Smooth muscle cell (in vitro differentiated cells): Measurements from ENCODE around the gene MSI1. TPM values are rescaled to one million over a fixed set of nuclear protein-coding genes. Genes with fewer than 3 reads are reported as not detected.
A peak's percentile ranks its signal among the peaks of the same experiment; 100 is the strongest.

Source experiments
- DNase-seq: peaks from one replicate; lab custom pipeline; 2025; ENCODE audit not compliant: unreplicated experiment; lab: John Stamatoyannopoulos, UW
- H2AFZ ChIP-seq: fragments of 200-600 bp; sonication (generic); 2 replicates; pipeline ENCODE4 v1.6.0; 2016; ENCODE audit warnings: antibody characterized with exemption, low read depth, mild to moderate bottlenecking
- H3F3A ChIP-seq: fragments of 200-600 bp; sonication (generic); 2 replicates; pipeline ENCODE4 v1.6.0; 2017; ENCODE audit warnings: antibody characterized with exemption, low read depth
- H3K27ac ChIP-seq: fragments of 200-600 bp; sonication (generic); 2 replicates; pipeline ENCODE4 v1.5.1; 2016; ENCODE audit warnings: low read depth, mild to moderate bottlenecking
- H3K27me3 ChIP-seq: fragments of 200-600 bp; sonication (generic); 2 replicates; pipeline ENCODE4 v1.6.1; 2016; ENCODE audit warnings: low read depth, mild to moderate bottlenecking
- H3K36me3 ChIP-seq: fragments of 200-600 bp; sonication (generic); 2 replicates; pipeline ENCODE4 v1.5.1; 2016; ENCODE audit warnings: low read depth
- H3K4me1 ChIP-seq: fragments of 200-600 bp; sonication (generic); 2 replicates; pipeline ENCODE4 v1.5.1; 2016; ENCODE audit warnings: low read depth
- H3K4me2 ChIP-seq: fragments of 200-600 bp; sonication (generic); 2 replicates; pipeline ENCODE4 v1.6.0; 2016; ENCODE audit warnings: mild to moderate bottlenecking
- H3K4me3 ChIP-seq: fragments of 200-600 bp; sonication (generic); 2 replicates; pipeline ENCODE4 v1.5.1; 2016; ENCODE audit warnings: mild to moderate bottlenecking
- H3K79me2 ChIP-seq: fragments of 200-600 bp; sonication (generic); 2 replicates; pipeline ENCODE4 v1.6.0; 2016; ENCODE audit warnings: low read depth, mild to moderate bottlenecking
- H3K9ac ChIP-seq: fragments of 200-600 bp; sonication (generic); 2 replicates; pipeline ENCODE4 v1.6.0; 2016; ENCODE audit warnings: low read depth
- H3K9me3 ChIP-seq: fragments of 200-600 bp; sonication (generic); replicated peaks from 2 replicates; pipeline ENCODE4 v1.5.1; 2016; ENCODE audit warnings: low read depth
- H4K20me1 ChIP-seq: fragments of 200-600 bp; sonication (generic); 2 replicates; pipeline ENCODE4 v1.6.0; 2016; ENCODE audit warnings: low read depth
- CTCF ChIP-seq: fragments of 200-600 bp; sonication (generic); IDR thresholded peaks from 2 replicates; pipeline ENCODE4 v1.5.1; 2017; ENCODE audit warnings: borderline replicate concordance, mild to moderate bottlenecking, antibody characterized with exemption; ENCODE audit not compliant: insufficient read depth, poor library complexity, severe bottlenecking
- WGBS: methylation state at CpG from one replicate; pipeline ENCODE4 v1.1.7; 2016; ENCODE audit warnings: low lambda C conversion rate; 5-methylcytosine and 5-hydroxymethylcytosine counted together
- polyA plus RNA-seq: library from polyadenylated mRNA; unstranded; fragments of >200 nt; fragmentation: Nextera tagmentation; extraction: Ambion mirVana; gene quantifications from 2 replicates; pipeline ENCODE4 v1.2.1, GENCODE V29; 2016
- total RNA-seq: library from RNA; depleted of rRNA; stranded (reverse); fragments of >200 nt; gene quantifications from 2 replicates; pipeline ENCODE4 v1.2.3, GENCODE V29; 2014

The MSI1 gene
- total and polyA plus RNA-seq, 2 experiments from 2014 or later = 1.3 to 6.8 TPM

DNA sequence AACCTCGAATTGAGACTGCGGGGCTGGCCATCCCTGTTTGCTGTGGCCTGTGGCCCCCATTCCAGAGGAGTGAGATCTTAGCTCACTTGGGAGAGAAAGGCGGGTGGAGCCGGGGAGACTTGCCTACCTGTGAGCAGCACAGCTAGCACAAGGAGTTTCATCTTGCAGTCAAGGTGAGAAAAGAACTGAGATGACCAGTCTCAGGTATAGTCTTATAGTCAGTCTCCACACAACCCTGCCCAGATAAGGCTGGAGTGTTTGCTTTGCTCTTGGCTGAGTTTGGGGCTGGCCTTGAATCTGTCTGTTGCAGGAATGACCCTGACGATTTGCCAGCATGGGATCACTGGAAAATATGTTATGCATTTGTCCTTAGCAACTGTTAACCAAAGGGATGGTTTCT, 41.4 kb downstream of the MSI1 start, which contains the start of gene PLA2G1B:
Gene PLA2G1B, minus strand, starts transcription at position 187 of the 400 bp plus-strand sequence. Its CDS starts 26 bp downstream, at position 161.
- H3K4me3 ChIP-seq = no peak within 1 kb of the TSS
- H3K27me3 ChIP-seq = no peaks in the 10 kb centered on the region
- H3F3A ChIP-seq = no peaks in the 10 kb centered on the region
- H2AFZ ChIP-seq = no peak within 1 kb of the TSS
- H3K4me2 ChIP-seq = no peak within 1 kb of the TSS
- no peak for TF ChIP-seq CTCF
- H3K79me2 ChIP-seq = no peaks in the 10 kb centered on the region
- WGBS = 76% methylated on average over 5 of the region's 5 CpGs
- H3K36me3 ChIP-seq = no peaks in the 10 kb centered on the region
- no peaks in the 10 kb centered on the region for H3K4me1 ChIP-seq
- H3K9ac ChIP-seq = no peak within 1 kb of the TSS
- no peak for DNase-seq
- H3K27ac ChIP-seq = no peak within 1 kb of the TSS
- no peaks in the 10 kb centered on the region for H4K20me1 ChIP-seq
- no peaks in the 10 kb centered on the region for H3K9me3 ChIP-seq

GRCh38 chr12:120324841-120325417, 44.0 kb downstream of the MSI1 start:
- no peaks in the 10 kb centered on the region for H4K20me1 ChIP-seq
- no peaks in the 10 kb centered on the region for H3K9me3 ChIP-seq
- no peaks in the 10 kb centered on the region for H3K36me3 ChIP-seq
- TF ChIP-seq CTCF = no peak
- no peak overlapping the region for H2AFZ ChIP-seq
- H3K27me3 ChIP-seq = no peaks in the 10 kb centered on the region
- no peaks in the 10 kb centered on the region for H3K4me1 ChIP-seq
- WGBS = 76% methylated on average over 9 of the region's 9 CpGs
- H3K4me2 ChIP-seq = peak overlapping the region; percentile 82
- DNase-seq = no peak
- H3K79me2 ChIP-seq = no peaks in the 10 kb centered on the region
- no peaks in the 10 kb centered on the region for H3F3A ChIP-seq
- H3K27ac ChIP-seq = no peak overlapping the region
- H3K4me3 ChIP-seq = no peak overlapping the region
- no peak overlapping the region for H3K9ac ChIP-seq

DNA sequence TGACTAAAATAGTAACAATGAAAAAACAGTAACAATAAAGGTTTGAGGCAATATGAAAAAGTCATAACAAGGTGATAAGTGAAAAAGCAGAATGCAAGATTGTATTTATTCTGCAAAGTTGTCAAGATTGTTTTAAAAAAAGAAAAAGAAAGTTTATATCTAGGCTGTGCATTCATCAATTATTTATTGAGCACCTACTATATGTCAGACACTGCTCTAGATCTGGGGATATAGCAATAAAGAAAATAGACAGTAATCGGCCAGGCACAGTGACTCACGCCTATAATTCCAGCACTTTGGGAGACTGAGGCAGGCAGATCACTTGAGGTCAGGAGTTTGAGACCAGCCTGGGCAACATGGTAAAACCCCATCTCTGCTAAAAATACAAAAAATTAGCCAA, 45.2 kb downstream of the MSI1 start:
- H3K9ac ChIP-seq = no peak overlapping the region
- no peaks in the 10 kb centered on the region for H3K9me3 ChIP-seq
- H3K36me3 ChIP-seq = no peaks in the 10 kb centered on the region
- no peaks in the 10 kb centered on the region for H4K20me1 ChIP-seq
- no peak for TF ChIP-seq CTCF
- no peak overlapping the region for H2AFZ ChIP-seq
- H3K27ac ChIP-seq = no peak overlapping the region
- WGBS = 80% methylated on average over 2 of the region's 2 CpGs
- no peak overlapping the region for H3K4me2 ChIP-seq
- no peaks in the 10 kb centered on the region for H3K27me3 ChIP-seq
- H3F3A ChIP-seq = no peaks in the 10 kb centered on the region
- H3K4me3 ChIP-seq = no peak overlapping the region
- no peaks in the 10 kb centered on the region for H3K4me1 ChIP-seq
- no peaks in the 10 kb centered on the region for H3K79me2 ChIP-seq
- DNase-seq = no peak
